ENCODE measurements around the gene RNF6. TPM values are rescaled to one million over a fixed set of nuclear protein-coding genes. Genes with fewer than 3 reads are reported as not detected.

RNF6 gene
- polyA plus RNA-seq, 3 donors = 8.9 to 20.3 (median 15.0) TPM

DNA sequence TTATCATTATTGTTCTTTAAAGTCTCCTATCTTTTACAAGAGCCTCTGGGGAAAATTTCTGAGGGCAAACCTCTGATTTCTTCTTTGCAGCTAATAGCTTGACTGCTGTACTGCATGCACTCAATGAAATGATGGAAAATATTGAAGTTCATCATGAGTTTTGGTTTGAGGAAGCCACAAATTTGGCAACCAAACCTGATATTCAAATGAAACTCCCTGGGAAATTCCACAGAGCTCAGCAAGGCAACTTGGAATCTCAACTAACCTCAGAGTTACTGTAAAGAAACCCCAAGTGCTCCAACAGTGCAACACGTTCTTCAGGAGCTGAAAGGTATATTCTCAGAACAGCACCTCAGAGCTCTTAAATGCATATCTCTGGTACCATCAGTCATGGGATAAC, 14.2 kb upstream of the RNF6 start:
- H3K4me1 Mint-ChIP-seq = no peaks in the 10 kb centered on the region
- intact Hi-C loops (cut with micrococcal nuclease) = no loop called here
- H3K79me2 ChIP-seq (ENCODE audit: insufficient read depth, low read length) = no peaks in the 10 kb centered on the region
- H4K20me1 ChIP-seq (ENCODE audit: insufficient read depth, low read length) = no peaks in the 10 kb centered on the region
- peaks cover 0 to 3% (median 0%) of the 10 kb centered on the region in 7 donors for H3K9me3 Mint-ChIP-seq
- no peaks in the 10 kb centered on the region for H3K4me1 ChIP-seq (ENCODE audit: control insufficient read depth in 1 of 2, insufficient read depth in 2 of 2, low read length in 2 of 2)
- no peak overlapping the region for H3K4me3 ChIP-seq (replicated peaks in 1 of 3; ENCODE audit: low read depth in 2 of 3, low read length in 3 of 3)
- WGBS (ENCODE audit: insufficient coverage) = 88% methylated on average over 1 of the region's 1 CpG
- H3K27me3 Mint-ChIP-seq (ENCODE audit: low read depth in 3 of 3) = peaks cover 0 to 7% (median 5%) of the 10 kb centered on the region in 3 donors
- H3K27ac ChIP-seq (ENCODE audit: low read depth in 1 of 2, low read length in 2 of 2) = no peak overlapping the region
- H3K4me3 Mint-ChIP-seq = no peak overlapping the region
- H3K9ac ChIP-seq (ENCODE audit: insufficient read depth, low read length, poor library complexity, severe bottlenecking) = no peak overlapping the region
- H3K36me3 ChIP-seq (replicated peaks in 1 of 2; ENCODE audit: control insufficient read depth in 1 of 2, insufficient read depth in 2 of 2, low read length in 2 of 2) = no peaks in the 10 kb centered on the region
- peaks cover 0 to 3% of the 10 kb centered on the region in 2 donors for H3K27me3 ChIP-seq (ENCODE audit: control insufficient read depth in 2 of 2, insufficient read depth in 2 of 2, low read length in 2 of 2)
- no peaks in the 10 kb centered on the region for H3K36me3 Mint-ChIP-seq
- no peaks in the 10 kb centered on the region for H3K9me3 ChIP-seq (replicated peaks in 1 of 2; ENCODE audit: control insufficient read depth in 1 of 2, insufficient read depth in 1 of 2, low read length in 2 of 2)
- TF ChIP-seq, protein P1, sequence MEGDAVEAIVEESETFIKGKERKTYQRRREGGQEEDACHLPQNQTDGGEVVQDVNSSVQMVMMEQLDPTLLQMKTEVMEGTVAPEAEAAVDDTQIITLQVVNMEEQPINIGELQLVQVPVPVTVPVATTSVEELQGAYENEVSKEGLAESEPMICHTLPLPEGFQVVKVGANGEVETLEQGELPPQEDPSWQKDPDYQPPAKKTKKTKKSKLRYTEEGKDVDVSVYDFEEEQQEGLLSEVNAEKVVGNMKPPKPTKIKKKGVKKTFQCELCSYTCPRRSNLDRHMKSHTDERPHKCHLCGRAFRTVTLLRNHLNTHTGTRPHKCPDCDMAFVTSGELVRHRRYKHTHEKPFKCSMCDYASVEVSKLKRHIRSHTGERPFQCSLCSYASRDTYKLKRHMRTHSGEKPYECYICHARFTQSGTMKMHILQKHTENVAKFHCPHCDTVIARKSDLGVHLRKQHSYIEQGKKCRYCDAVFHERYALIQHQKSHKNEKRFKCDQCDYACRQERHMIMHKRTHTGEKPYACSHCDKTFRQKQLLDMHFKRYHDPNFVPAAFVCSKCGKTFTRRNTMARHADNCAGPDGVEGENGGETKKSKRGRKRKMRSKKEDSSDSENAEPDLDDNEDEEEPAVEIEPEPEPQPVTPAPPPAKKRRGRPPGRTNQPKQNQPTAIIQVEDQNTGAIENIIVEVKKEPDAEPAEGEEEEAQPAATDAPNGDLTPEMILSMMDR (IDR thresholded peaks at IDR 0.05) = no peak
- no peak overlapping the region for H2AFZ ChIP-seq (ENCODE audit: insufficient read depth, low read depth, low read length, poor library complexity, severe bottlenecking)
- no peak overlapping the region for H3K27ac Mint-ChIP-seq
- H3K4me2 ChIP-seq (replicated peaks; ENCODE audit: extremely low read depth, low read length, poor library complexity, severe bottlenecking) = no peak overlapping the region
- DNase-seq = no peak

DNA sequence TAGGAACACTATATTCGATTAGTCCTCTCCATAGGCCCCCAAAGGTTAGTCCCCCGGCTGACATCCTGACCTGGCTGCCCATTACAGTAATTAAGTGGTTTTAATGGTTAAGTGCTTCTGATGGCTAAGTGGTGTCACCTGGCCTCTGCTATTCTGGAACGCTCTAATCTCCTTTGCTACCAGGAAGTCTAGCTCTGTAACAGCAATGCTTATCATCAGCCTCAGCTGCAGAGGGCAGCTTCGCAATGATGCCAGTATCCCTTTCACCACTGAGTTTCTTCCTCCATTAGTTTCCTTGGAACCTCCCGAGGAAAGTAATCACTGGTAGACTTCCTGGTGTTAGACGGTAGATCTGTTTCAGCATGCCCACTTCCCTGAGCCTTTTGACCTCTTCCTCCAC, 8.6 kb upstream of the RNF6 start:
- intact Hi-C loops (cut with micrococcal nuclease) = no loop called here
- H3K4me1 ChIP-seq (ENCODE audit: control insufficient read depth in 1 of 2, insufficient read depth in 2 of 2, low read length in 2 of 2) = no peaks in the 10 kb centered on the region
- no peak for DNase-seq
- Mint-ChIP-seq H3K36me3 (no peaks in the 10 kb centered on the region), H3K27ac (no peak overlapping the region), H3K27me3 (ENCODE audit: low read depth in 3 of 3) (peaks cover 2 to 3% (median 2%) of the 10 kb centered on the region in 3 donors), H3K4me1 (no peaks in the 10 kb centered on the region), H3K9me3 (peaks cover 0 to 3% (median 0%) of the 10 kb centered on the region in 7 donors), H3K4me3 (no peak overlapping the region)
- H3K27me3 ChIP-seq (ENCODE audit: control insufficient read depth in 2 of 2, insufficient read depth in 2 of 2, low read length in 2 of 2) = no peaks in the 10 kb centered on the region
- H3K36me3 ChIP-seq (replicated peaks in 1 of 2; ENCODE audit: control insufficient read depth in 1 of 2, insufficient read depth in 2 of 2, low read length in 2 of 2) = no peaks in the 10 kb centered on the region
- H3K4me2 ChIP-seq (replicated peaks; ENCODE audit: extremely low read depth, low read length, poor library complexity, severe bottlenecking) = no peak overlapping the region
- H2AFZ ChIP-seq (ENCODE audit: insufficient read depth, low read depth, low read length, poor library complexity, severe bottlenecking) = no peak overlapping the region
- no peak overlapping the region for H3K27ac ChIP-seq (ENCODE audit: low read depth in 1 of 2, low read length in 2 of 2)
- TF ChIP-seq, protein P1 (IDR thresholded peaks at IDR 0.05) = no peak
- no peaks in the 10 kb centered on the region for H3K9me3 ChIP-seq (replicated peaks in 1 of 2; ENCODE audit: control insufficient read depth in 1 of 2, insufficient read depth in 1 of 2, low read length in 2 of 2)
- H3K4me3 ChIP-seq (replicated peaks in 1 of 3; ENCODE audit: low read depth in 2 of 3, low read length in 3 of 3) = no peak overlapping the region
- no peak overlapping the region for H3K9ac ChIP-seq (ENCODE audit: insufficient read depth, low read length, poor library complexity, severe bottlenecking)
- H3K79me2 ChIP-seq (ENCODE audit: insufficient read depth, low read length) = no peaks in the 10 kb centered on the region
- 75% methylated on average over 2 of the region's 6 CpGs for WGBS (ENCODE audit: insufficient coverage)
- H4K20me1 ChIP-seq (ENCODE audit: insufficient read depth, low read length) = no peaks in the 10 kb centered on the region
